WTC11 (cell line): ENCODE data around the gene ATXN7. TPM values are rescaled to one million over a fixed set of nuclear protein-coding genes. Genes with fewer than 3 reads are reported as not detected.

Experiments
- ATAC-seq: fragments of 200-7000 bp; cut with Tn5 transposase; 2 replicates; pipeline ENCODE4 v1.10.0; 2021; ENCODE audit warnings: mild to moderate bottlenecking, moderate library complexity
- CTCF ChIA-PET: fragments of 300-600 bp; sonication (Branson Sonifier 250); formaldehyde crosslinking; loops from one replicate; lab custom pipeline; 2021; ENCODE audit warnings: antibody characterized with exemption; lab: Charles Lee
- POLR2A ChIA-PET: fragments of 350-600 bp; sonication (Branson Sonifier 250); formaldehyde crosslinking; loops from one replicate; lab custom pipeline; 2021; ENCODE audit warnings: antibody characterized with exemption; lab: Charles Lee
- DNase-seq: peaks from one replicate; pipeline ENCODE4 v3.0.0; 2021; ENCODE audit warnings: low spot score
- H3K27ac Mint-ChIP-seq: 2 replicates; pipeline ENCODE4 v1.8.0; 2021; ENCODE audit warnings: mixed read lengths
- H3K27me3 Mint-ChIP-seq: 2 replicates; pipeline ENCODE4 v1.8.0; 2021; ENCODE audit warnings: low read depth, mild to moderate bottlenecking, moderate library complexity, mixed read lengths
- H3K36me3 Mint-ChIP-seq: 2 replicates; pipeline ENCODE4 v1.8.0; 2021; ENCODE audit warnings: mixed read lengths
- H3K4me1 Mint-ChIP-seq: 2 replicates; pipeline ENCODE4 v1.8.0; 2022; ENCODE audit warnings: mixed read lengths
- H3K4me3 Mint-ChIP-seq: 2 replicates; pipeline ENCODE4 v1.8.0; 2021; ENCODE audit warnings: mild to moderate bottlenecking, moderate library complexity, mixed read lengths
- H3K9me3 Mint-ChIP-seq: 2 replicates; pipeline ENCODE4 v1.8.0; 2021; ENCODE audit warnings: mixed read lengths
- ATF2 ChIP-seq: sonication (generic); formaldehyde crosslinking; IDR thresholded peaks from 2 replicates; pipeline ENCODE4 v1.8.1; 2022; ENCODE audit warnings: low read depth, missing genetic modification reagents, borderline replicate concordance
- CDX4 ChIP-seq: fragments of 250-450 bp; sonication (Bioruptor Pico); IDR thresholded peaks from 2 replicates; pipeline ENCODE4 v1.9.0; 2021; ENCODE audit warnings: moderate library complexity, mild to moderate bottlenecking, inconsistent platforms, borderline replicate concordance
- E2F5 ChIP-seq: sonication (generic); formaldehyde crosslinking; IDR thresholded peaks from 2 replicates; pipeline ENCODE4 v1.8.1; 2022; ENCODE audit warnings: mild to moderate bottlenecking, moderate library complexity, missing genetic modification reagents
- ELF4 ChIP-seq: sonication (generic); formaldehyde crosslinking; IDR thresholded peaks from 2 replicates; pipeline ENCODE4 v1.8.1; 2022; ENCODE audit warnings: low read depth, mild to moderate bottlenecking, moderate library complexity, missing genetic modification reagents
- IRF2 ChIP-seq: sonication (generic); formaldehyde crosslinking; IDR thresholded peaks from 2 replicates; pipeline ENCODE4 v1.8.0; 2022; ENCODE audit warnings: low read depth, missing genetic modification reagents, borderline replicate concordance
- JUN ChIP-seq: sonication (generic); formaldehyde crosslinking; IDR thresholded peaks from 2 replicates; pipeline ENCODE4 v1.8.0; 2023; ENCODE audit warnings: mild to moderate bottlenecking, missing genetic modification reagents
- SMAD4 ChIP-seq: sonication (generic); formaldehyde crosslinking; IDR thresholded peaks from 2 replicates; pipeline ENCODE4 v1.8.0; 2022; ENCODE audit warnings: mild to moderate bottlenecking, missing genetic modification reagents
- TEAD4 ChIP-seq: sonication (generic); formaldehyde crosslinking; IDR thresholded peaks from 2 replicates; pipeline ENCODE4 v1.8.0; 2022; ENCODE audit warnings: mild to moderate bottlenecking, missing genetic modification reagents
- USF1 ChIP-seq: sonication (generic); formaldehyde crosslinking; IDR thresholded peaks from 2 replicates; pipeline ENCODE4 v1.8.0; 2022; ENCODE audit warnings: mild to moderate bottlenecking, missing genetic modification reagents
- ZBTB43 ChIP-seq: sonication (generic); formaldehyde crosslinking; IDR thresholded peaks from 2 replicates; pipeline ENCODE4 v1.8.1; 2023; ENCODE audit warnings: mild to moderate bottlenecking, missing genetic modification reagents
- ZNF121 ChIP-seq: sonication (generic); formaldehyde crosslinking; IDR thresholded peaks from 2 replicates; pipeline ENCODE4 v1.8.0; 2023; ENCODE audit warnings: missing genetic modification reagents
- ZNF532 ChIP-seq: fragments of 250-450 bp; sonication (Bioruptor Pico); IDR thresholded peaks from 2 replicates; pipeline ENCODE4 v1.9.0; 2021; ENCODE audit warnings: mild to moderate bottlenecking, borderline replicate concordance
- total RNA-seq: library from RNA; stranded (reverse); gene quantifications from 3 replicates; pipeline ENCODE4 v1.2.3, GENCODE V29; 2021

ATXN7 gene
- total RNA-seq, 1 experiment from 2014 or later: 11.7 TPM

- no peak overlapping the region for H3K27ac Mint-ChIP-seq
- ChIA-PET CTCF (no interaction called here), POLR2A (no interaction called here)
- no peaks in the 10 kb centered on the region for H3K27me3 Mint-ChIP-seq
- H3K4me3 Mint-ChIP-seq: no peak overlapping the region
- no peak for ATAC-seq
- DNase-seq: no peak
- no peak for TF ChIP-seq ZBTB43 (CRISPR knock-in tag)
- H3K9me3 Mint-ChIP-seq: peaks cover 9% of the 10 kb centered on the region
- peaks cover 4% of the 10 kb centered on the region; the same call in 1 of the 2 replicates for H3K36me3 Mint-ChIP-seq
- peaks cover 13% of the 10 kb centered on the region for H3K4me1 Mint-ChIP-seq
Observed at GRCh38 chr3:63842127-63842526, 21.5 kb upstream of the ATXN7 start.

GRCh38 chr3:63845215-63845614 lies 18.5 kb upstream of the ATXN7 start:
- H3K27me3 Mint-ChIP-seq: no peaks in the 10 kb centered on the region
- CTCF ChIA-PET: no interaction called here
- no peak overlapping the region for H3K4me3 Mint-ChIP-seq
- ATAC-seq: no peak
- peaks cover 41% of the 10 kb centered on the region for H3K4me1 Mint-ChIP-seq
- DNase-seq: no peak
- H3K36me3 Mint-ChIP-seq: peaks cover 4% of the 10 kb centered on the region; the same call in 1 of the 2 replicates
- peaks cover 9% of the 10 kb centered on the region for H3K9me3 Mint-ChIP-seq
- 0 out of 2 replicates have a peak overlapping the region, but pooled peaks have one; percentile 6 for H3K27ac Mint-ChIP-seq
- TF ChIP-seq ZNF121 (CRISPR knock-in tag) (no peak), ZNF532 (CRISPR knock-in tag) (no peak), USF1 (CRISPR knock-in tag) (no peak), SMAD4 (no peak), IRF2 (CRISPR knock-in tag) (no peak), E2F5 (CRISPR knock-in tag) (no peak), CDX4 (no peak), TEAD4 (CRISPR knock-in tag) (no peak), ELF4 (no peak), JUN (no peak), ZBTB43 (CRISPR knock-in tag) (no peak), ATF2 (CRISPR knock-in tag) (no peak)
- POLR2A ChIA-PET: interaction anchor here (0.5 kb wide), 1 partner anchor 146 kb away, joined by 3 read pairs; no protein-coding TSS in a partner anchor
